WERI-Rb-1 (cell line): ENCODE measurements around the gene SRSF1.

Experiments
- DNase-seq: peaks from one replicate; pipeline ENCODE4 v3.0.0-alpha.2; 2020
- H3K27ac ChIP-seq: fragments of 250-450 bp; sonication (Bioruptor Pico); 2 replicates; pipeline ENCODE4 v1.5.1; 2020; ENCODE audit warnings: mild to moderate bottlenecking, moderate library complexity
- H3K27me3 ChIP-seq: fragments of 250-450 bp; sonication (Bioruptor Pico); 2 replicates; pipeline ENCODE4 v1.5.1; 2021; ENCODE audit warnings: mild to moderate bottlenecking, low read depth, moderate library complexity; ENCODE audit not compliant: insufficient read depth, severe bottlenecking
- H3K36me3 ChIP-seq: fragments of 250-450 bp; sonication (Bioruptor Pico); 2 replicates; pipeline ENCODE4 v1.5.1; 2020; ENCODE audit warnings: mild to moderate bottlenecking, moderate library complexity
- H3K4me3 ChIP-seq: 2 replicates; pipeline ENCODE4 v1.5.1; 2011; ENCODE audit warnings: low read depth, mild to moderate bottlenecking, control low read depth, low read length
- H3K9me3 ChIP-seq: fragments of 250-450 bp; sonication (Bioruptor Pico); 2 replicates; pipeline ENCODE4 v1.5.1; 2021; ENCODE audit warnings: mild to moderate bottlenecking, moderate library complexity; ENCODE audit not compliant: severe bottlenecking
- CTCF ChIP-seq: IDR thresholded peaks from 2 replicates; pipeline ENCODE4 v1.5.1; 2011; ENCODE audit warnings: low read depth, mild to moderate bottlenecking, control low read depth, inconsistent platforms, low read length

SRSF1 gene

GRCh38 chr17:58002973-58003372, 4.1 kb downstream of the SRSF1 start:
- H3K27ac ChIP-seq = no peak overlapping the region
- peaks cover 87% of the 10 kb centered on the region for H3K36me3 ChIP-seq
- DNase-seq = no peak
- no peak overlapping the region for H3K4me3 ChIP-seq
- TF ChIP-seq CTCF = no peak
- no peaks in the 10 kb centered on the region for H3K27me3 ChIP-seq
- H3K9me3 ChIP-seq = no peaks in the 10 kb centered on the region

- no peaks in the 10 kb centered on the region for H3K9me3 ChIP-seq
- H3K27me3 ChIP-seq = no peaks in the 10 kb centered on the region
- DNase-seq = no peak
- H3K27ac ChIP-seq = no peak overlapping the region
- peaks cover 93% of the 10 kb centered on the region for H3K36me3 ChIP-seq
- no peak overlapping the region for H3K4me3 ChIP-seq
- TF ChIP-seq CTCF = no peak
Observed at GRCh38 chr17:58002154-58002948, 4.7 kb downstream of the SRSF1 start.

- DNase-seq = no peak
- H3K9me3 ChIP-seq = no peaks in the 10 kb centered on the region
- no peaks in the 10 kb centered on the region for H3K27me3 ChIP-seq
- H3K36me3 ChIP-seq = peaks cover 92% of the 10 kb centered on the region
- no peak for TF ChIP-seq CTCF
- H3K4me3 ChIP-seq = no peak overlapping the region
- no peak overlapping the region for H3K27ac ChIP-seq
Observed at GRCh38 chr17:58001461-58002124, 5.5 kb downstream of the SRSF1 start.

GRCh38 chr17:57999496-58000017, 7.5 kb downstream of the SRSF1 start:
- H3K27ac ChIP-seq = peak overlapping the region; percentile 5
- peaks cover 72% of the 10 kb centered on the region for H3K36me3 ChIP-seq
- DNase-seq = no peak
- no peaks in the 10 kb centered on the region for H3K9me3 ChIP-seq
- no peak overlapping the region for H3K4me3 ChIP-seq
- H3K27me3 ChIP-seq = no peaks in the 10 kb centered on the region
- peak; percentile 55 for TF ChIP-seq CTCF

- Histone ChIP-seq H3K27ac (no peak overlapping the region), H3K4me3 (no peak overlapping the region), H3K36me3 (peaks cover 67% of the 10 kb centered on the region), H3K9me3 (no peaks in the 10 kb centered on the region), H3K27me3 (no peaks in the 10 kb centered on the region)
- DNase-seq = no peak
- TF ChIP-seq CTCF = no peak
Observed at GRCh38 chr17:57999010-57999495, 8.0 kb downstream of the SRSF1 start.
